Measurements from ENCODE around the gene DNMT1. TPM values are rescaled to one million over a fixed set of nuclear protein-coding genes. Genes with fewer than 3 reads are reported as not detected.

The DNMT1 gene
- total and polyA plus RNA-seq, 2 donors (not counting 1 experiment from before 2014, with no cell fraction given) = 53.0 to 119 TPM

- Mint-ChIP-seq H3K27me3 (no peaks in the 10 kb centered on the region), H3K9me3 (ENCODE audit: insufficient read depth) (no peaks in the 10 kb centered on the region), H3K4me1 (no peaks in the 10 kb centered on the region), H3K4me3 (no peak overlapping the region), H3K27ac (no peak overlapping the region)
- Histone ChIP-seq H3K4me2 (replicated peaks; ENCODE audit: low read depth, low read length, poor library complexity, severe bottlenecking) (no peak overlapping the region), H3K9me3 (ENCODE audit: control extremely low read depth in 1 of 3, control insufficient read depth in 2 of 3, insufficient read depth in 1 of 3, low read length in 2 of 3) (peaks cover 0 to 6% (median 0%) of the 10 kb centered on the region in 3 donors), H3K4me1 (ENCODE audit: control insufficient read depth in 2 of 2, insufficient read depth in 2 of 2, low read length in 2 of 2) (no peaks in the 10 kb centered on the region), H3K27ac (ENCODE audit: low read length in 2 of 2) (no peak overlapping the region), H2AFZ (ENCODE audit: insufficient read depth, low read depth, low read length, poor library complexity, severe bottlenecking) (no peak overlapping the region), H3K36me3 (replicated peaks in 1 of 2; ENCODE audit: control extremely low read depth in 1 of 2, control insufficient read depth in 1 of 2, extremely low read depth in 1 of 2, insufficient read depth in 2 of 2, low read length in 1 of 2) (peaks cover 0 to 52% of the 10 kb centered on the region in 2 experiments), H4K20me1 (ENCODE audit: control insufficient read depth, insufficient read depth, low read length, poor library complexity, severe bottlenecking) (no peaks in the 10 kb centered on the region), H3K9ac (ENCODE audit: low read length) (no peak overlapping the region), H3K79me2 (ENCODE audit: control insufficient read depth, insufficient read depth, low read length) (no peaks in the 10 kb centered on the region), H3K27me3 (replicated peaks in 1 of 4; ENCODE audit: control extremely low read depth in 1 of 4, control insufficient read depth in 3 of 4, insufficient read depth in 4 of 4, low read length in 3 of 4) (no peaks in the 10 kb centered on the region), H3K4me3 (ENCODE audit: control extremely low read depth in 1 of 5, extremely low read depth in 1 of 5, insufficient read depth in 1 of 5, low read depth in 2 of 5, low read length in 4 of 5) (no peak overlapping the region)
- TF ChIP-seq EZH2 (IDR thresholded peaks at IDR 0.05; ENCODE audit: borderline replicate concordance, insufficient read depth, low read depth, low read length, poor library complexity, severe bottlenecking) = no peak
- TF ChIP-seq, protein P1, sequence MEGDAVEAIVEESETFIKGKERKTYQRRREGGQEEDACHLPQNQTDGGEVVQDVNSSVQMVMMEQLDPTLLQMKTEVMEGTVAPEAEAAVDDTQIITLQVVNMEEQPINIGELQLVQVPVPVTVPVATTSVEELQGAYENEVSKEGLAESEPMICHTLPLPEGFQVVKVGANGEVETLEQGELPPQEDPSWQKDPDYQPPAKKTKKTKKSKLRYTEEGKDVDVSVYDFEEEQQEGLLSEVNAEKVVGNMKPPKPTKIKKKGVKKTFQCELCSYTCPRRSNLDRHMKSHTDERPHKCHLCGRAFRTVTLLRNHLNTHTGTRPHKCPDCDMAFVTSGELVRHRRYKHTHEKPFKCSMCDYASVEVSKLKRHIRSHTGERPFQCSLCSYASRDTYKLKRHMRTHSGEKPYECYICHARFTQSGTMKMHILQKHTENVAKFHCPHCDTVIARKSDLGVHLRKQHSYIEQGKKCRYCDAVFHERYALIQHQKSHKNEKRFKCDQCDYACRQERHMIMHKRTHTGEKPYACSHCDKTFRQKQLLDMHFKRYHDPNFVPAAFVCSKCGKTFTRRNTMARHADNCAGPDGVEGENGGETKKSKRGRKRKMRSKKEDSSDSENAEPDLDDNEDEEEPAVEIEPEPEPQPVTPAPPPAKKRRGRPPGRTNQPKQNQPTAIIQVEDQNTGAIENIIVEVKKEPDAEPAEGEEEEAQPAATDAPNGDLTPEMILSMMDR (IDR thresholded peaks at IDR 0.05) = no peak
- ChIA-PET CTCF (interaction anchor here (1.1 to 1.7 kb wide), 3 partner anchors 37 to 202 kb away, joined by 3 to 5 read pairs (median 3); no protein-coding TSS in a partner anchor), POLR2A (no interaction called here)
- intact Hi-C loops (cut with micrococcal nuclease) = no loop called here
- 91% methylated on average over 11 of the region's 11 CpGs for WGBS (ENCODE audit: insufficient coverage)
- DNase-seq (no peak), ATAC-seq (ENCODE audit: low read depth) (no peak)
These were observed 61.2 kb downstream of the DNMT1 start for GRCh38 chr19:10133596-10133995.

DNA sequence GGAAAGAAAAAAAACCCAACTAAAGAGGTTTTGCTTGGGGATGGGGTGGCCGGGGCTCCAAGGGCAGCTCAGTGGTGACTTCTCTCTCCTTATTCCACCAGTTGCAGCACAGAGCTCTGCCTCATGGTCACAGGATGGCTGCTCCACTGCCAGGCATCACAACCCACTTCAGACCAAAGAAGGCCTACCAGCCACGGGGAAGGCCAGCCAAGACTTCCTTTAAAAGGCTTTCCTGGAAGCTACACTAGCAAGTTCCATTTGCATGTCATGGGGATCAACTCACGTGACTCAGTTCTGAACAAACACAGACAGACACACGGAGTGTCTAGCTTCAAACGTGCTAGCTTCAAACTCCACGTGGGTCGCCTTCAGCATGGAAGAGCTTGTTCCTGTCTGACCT, 61.8 kb downstream of the DNMT1 start:
- H3K4me3 ChIP-seq (ENCODE audit: control extremely low read depth in 1 of 5, extremely low read depth in 1 of 5, insufficient read depth in 1 of 5, low read depth in 2 of 5, low read length in 4 of 5) = no peak overlapping the region
- no peak overlapping the region for H3K27ac Mint-ChIP-seq
- H3K4me2 ChIP-seq (replicated peaks; ENCODE audit: low read depth, low read length, poor library complexity, severe bottlenecking) = no peak overlapping the region
- no peaks in the 10 kb centered on the region for H3K9me3 Mint-ChIP-seq (ENCODE audit: insufficient read depth)
- no peaks in the 10 kb centered on the region for H3K4me1 ChIP-seq (ENCODE audit: control insufficient read depth in 2 of 2, insufficient read depth in 2 of 2, low read length in 2 of 2)
- no peak overlapping the region for H3K27ac ChIP-seq (ENCODE audit: low read length in 2 of 2)
- ATAC-seq (ENCODE audit: low read depth) (no peak), DNase-seq (no peak)
- WGBS (ENCODE audit: insufficient coverage) = 94% methylated on average over 4 of the region's 7 CpGs
- ChIA-PET POLR2A (interaction anchor here (0.5 kb wide), 1 partner anchor 26 kb away, joined by 9 read pairs; no protein-coding TSS in a partner anchor), CTCF (interaction anchor here (1.1 to 1.7 kb wide), 3 partner anchors 38 to 201 kb away, joined by 3 to 5 read pairs (median 3); no protein-coding TSS in a partner anchor)
- H3K9me3 ChIP-seq (ENCODE audit: control extremely low read depth in 1 of 3, control insufficient read depth in 2 of 3, insufficient read depth in 1 of 3, low read length in 2 of 3) = peaks cover 0 to 6% (median 0%) of the 10 kb centered on the region in 3 donors
- no peaks in the 10 kb centered on the region for H3K4me1 Mint-ChIP-seq
- no peaks in the 10 kb centered on the region for H3K79me2 ChIP-seq (ENCODE audit: control insufficient read depth, insufficient read depth, low read length)
- no peaks in the 10 kb centered on the region for H3K27me3 Mint-ChIP-seq
- no peak overlapping the region for H3K4me3 Mint-ChIP-seq
- H2AFZ ChIP-seq (ENCODE audit: insufficient read depth, low read depth, low read length, poor library complexity, severe bottlenecking) = no peak overlapping the region
- TF ChIP-seq, protein P1 (IDR thresholded peaks at IDR 0.05) = no peak
- no peak for TF ChIP-seq EZH2 (IDR thresholded peaks at IDR 0.05; ENCODE audit: borderline replicate concordance, insufficient read depth, low read depth, low read length, poor library complexity, severe bottlenecking)
- H4K20me1 ChIP-seq (ENCODE audit: control insufficient read depth, insufficient read depth, low read length, poor library complexity, severe bottlenecking) = no peaks in the 10 kb centered on the region
- no peaks in the 10 kb centered on the region for H3K27me3 ChIP-seq (replicated peaks in 1 of 4; ENCODE audit: control extremely low read depth in 1 of 4, control insufficient read depth in 3 of 4, insufficient read depth in 4 of 4, low read length in 3 of 4)
- no peak overlapping the region for H3K9ac ChIP-seq (ENCODE audit: low read length)
- intact Hi-C loops (cut with micrococcal nuclease) = no loop called here
- H3K36me3 ChIP-seq (replicated peaks in 1 of 2; ENCODE audit: control extremely low read depth in 1 of 2, control insufficient read depth in 1 of 2, extremely low read depth in 1 of 2, insufficient read depth in 2 of 2, low read length in 1 of 2) = peaks cover 0 to 47% of the 10 kb centered on the region in 2 experiments
